ENCODE data around the gene NUP210L.

Gene NUP210L

DNA sequence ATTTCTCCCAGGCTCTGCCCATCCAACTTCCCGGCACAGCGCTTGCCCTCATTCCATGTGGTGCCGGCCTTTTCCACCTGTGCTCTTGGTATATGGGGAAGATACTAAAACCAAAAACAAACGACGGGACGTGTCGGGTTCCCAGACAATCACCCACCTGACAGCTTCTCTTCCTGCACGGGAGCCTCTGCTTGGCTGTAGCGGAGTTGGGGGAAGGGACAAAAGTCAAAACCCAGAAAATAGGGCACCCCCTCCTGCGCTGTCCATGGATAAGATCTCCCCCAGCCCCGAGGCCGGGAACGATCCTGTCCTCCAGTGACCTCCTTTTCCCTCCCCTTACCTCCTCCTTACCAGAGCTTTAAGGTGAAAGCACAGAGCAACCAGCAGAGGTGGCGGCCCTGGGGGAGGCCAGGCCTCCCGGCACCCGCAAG is 178.0 kb downstream of the NUP210L start:
- TF ChIP-seq, protein P1, sequence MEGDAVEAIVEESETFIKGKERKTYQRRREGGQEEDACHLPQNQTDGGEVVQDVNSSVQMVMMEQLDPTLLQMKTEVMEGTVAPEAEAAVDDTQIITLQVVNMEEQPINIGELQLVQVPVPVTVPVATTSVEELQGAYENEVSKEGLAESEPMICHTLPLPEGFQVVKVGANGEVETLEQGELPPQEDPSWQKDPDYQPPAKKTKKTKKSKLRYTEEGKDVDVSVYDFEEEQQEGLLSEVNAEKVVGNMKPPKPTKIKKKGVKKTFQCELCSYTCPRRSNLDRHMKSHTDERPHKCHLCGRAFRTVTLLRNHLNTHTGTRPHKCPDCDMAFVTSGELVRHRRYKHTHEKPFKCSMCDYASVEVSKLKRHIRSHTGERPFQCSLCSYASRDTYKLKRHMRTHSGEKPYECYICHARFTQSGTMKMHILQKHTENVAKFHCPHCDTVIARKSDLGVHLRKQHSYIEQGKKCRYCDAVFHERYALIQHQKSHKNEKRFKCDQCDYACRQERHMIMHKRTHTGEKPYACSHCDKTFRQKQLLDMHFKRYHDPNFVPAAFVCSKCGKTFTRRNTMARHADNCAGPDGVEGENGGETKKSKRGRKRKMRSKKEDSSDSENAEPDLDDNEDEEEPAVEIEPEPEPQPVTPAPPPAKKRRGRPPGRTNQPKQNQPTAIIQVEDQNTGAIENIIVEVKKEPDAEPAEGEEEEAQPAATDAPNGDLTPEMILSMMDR (IDR thresholded peaks at IDR 0.05; ENCODE audit: insufficient read depth, low read depth, low read length, missing control alignments): no peak
- H3K4me3 ChIP-seq (ENCODE audit: low read depth, low read length): peak overlapping the region; percentile 91
- no peak for DNase-seq (ENCODE audit: low read depth)

DNA sequence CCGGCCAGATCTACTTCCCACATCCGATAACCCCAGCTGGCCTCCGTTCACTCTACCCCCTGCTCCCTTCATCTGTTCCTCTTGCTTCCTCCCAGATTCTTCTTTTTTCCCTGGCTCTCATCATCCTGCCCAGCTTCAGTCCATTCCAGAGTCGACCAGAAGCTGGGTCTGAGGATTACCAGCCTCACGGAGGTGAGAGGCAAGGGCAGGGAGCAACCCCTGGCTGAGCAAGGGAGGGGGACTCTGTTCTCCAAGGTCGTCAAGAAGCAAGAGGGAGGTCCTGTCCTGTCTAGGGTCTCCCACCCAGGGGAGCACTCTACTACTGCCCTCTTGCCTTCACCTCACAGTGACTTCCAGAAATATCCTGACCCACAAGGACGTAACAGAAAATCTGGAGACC is 181.3 kb downstream of the NUP210L start:
- DNase-seq (ENCODE audit: low read depth): no peak
- no peak overlapping the region for H3K4me3 ChIP-seq (ENCODE audit: low read depth, low read length)
- TF ChIP-seq, protein P1 (IDR thresholded peaks at IDR 0.05; ENCODE audit: insufficient read depth, low read depth, low read length, missing control alignments): no peak

DNA sequence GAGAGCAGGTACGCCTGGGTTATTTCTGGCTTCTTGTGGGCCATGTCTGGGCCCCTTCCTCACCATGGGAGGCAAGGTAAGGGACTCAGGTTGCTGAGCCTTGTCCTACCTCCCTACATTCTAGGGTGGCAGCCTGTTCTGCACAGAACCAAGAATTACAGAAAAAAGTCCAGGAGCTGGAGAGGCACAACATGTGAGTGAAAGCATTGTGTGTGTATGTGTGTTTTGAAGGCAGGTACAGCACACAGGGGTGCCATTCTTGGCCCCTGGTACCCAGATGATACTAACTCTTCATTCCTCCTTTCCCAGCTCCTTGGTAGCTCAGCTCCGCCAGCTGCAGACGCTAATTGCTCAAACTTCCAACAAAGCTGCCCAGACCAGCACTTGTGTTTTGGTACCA is 181.8 kb downstream of the NUP210L start:
- TF ChIP-seq, protein P1 (IDR thresholded peaks at IDR 0.05; ENCODE audit: insufficient read depth, low read depth, low read length, missing control alignments): no peak
- no peak for DNase-seq (ENCODE audit: low read depth)
- H3K4me3 ChIP-seq (ENCODE audit: low read depth, low read length): no peak overlapping the region

DNA sequence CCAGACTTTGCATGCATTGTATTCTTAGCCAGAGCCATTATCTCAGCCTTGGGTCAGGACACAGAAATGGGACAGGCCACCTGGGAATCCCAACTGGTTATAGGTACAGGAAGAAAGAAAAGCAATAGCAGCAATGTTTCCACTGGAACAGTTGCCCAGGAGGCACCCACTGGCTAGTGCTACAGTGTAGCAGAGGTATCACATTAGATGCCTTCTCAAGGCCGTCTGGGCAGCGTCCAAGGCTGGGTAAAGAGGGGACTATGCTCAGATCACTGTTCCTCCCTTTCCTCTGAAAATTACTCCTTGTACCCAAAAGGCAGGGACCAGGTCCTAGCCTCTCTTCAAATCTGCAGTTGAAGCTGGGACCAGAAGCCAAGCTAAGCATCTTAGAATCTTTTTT is 184.5 kb downstream of the NUP210L start:
- H3K4me3 ChIP-seq (ENCODE audit: low read depth, low read length): no peak overlapping the region
- TF ChIP-seq, protein P1 (IDR thresholded peaks at IDR 0.05; ENCODE audit: insufficient read depth, low read depth, low read length, missing control alignments): no peak
- DNase-seq (ENCODE audit: low read depth): no peak

DNA sequence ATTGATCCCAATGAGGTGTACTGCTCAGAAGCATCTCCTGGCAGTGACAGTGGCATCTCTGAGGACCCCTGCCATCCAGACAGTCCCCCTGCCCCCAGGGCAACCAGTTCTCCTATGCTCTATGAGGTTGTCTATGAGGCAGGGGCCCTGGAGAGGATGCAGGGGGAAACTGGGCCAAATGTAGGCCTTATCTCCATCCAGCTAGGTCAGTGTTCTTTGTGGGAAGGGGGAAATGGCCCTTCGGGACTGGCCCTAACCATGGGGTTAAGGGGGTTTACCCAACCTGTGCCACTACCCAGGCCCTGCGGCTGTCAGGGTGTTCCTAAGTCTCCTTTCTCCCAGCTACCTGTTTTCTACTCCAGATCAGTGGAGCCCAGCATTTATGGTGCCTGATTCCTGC is 185.9 kb downstream of the NUP210L start:
- TF ChIP-seq, protein P1 (IDR thresholded peaks at IDR 0.05; ENCODE audit: insufficient read depth, low read depth, low read length, missing control alignments): no peak
- H3K4me3 ChIP-seq (ENCODE audit: low read depth, low read length): no peak overlapping the region
- DNase-seq (ENCODE audit: low read depth): no peak

DNA sequence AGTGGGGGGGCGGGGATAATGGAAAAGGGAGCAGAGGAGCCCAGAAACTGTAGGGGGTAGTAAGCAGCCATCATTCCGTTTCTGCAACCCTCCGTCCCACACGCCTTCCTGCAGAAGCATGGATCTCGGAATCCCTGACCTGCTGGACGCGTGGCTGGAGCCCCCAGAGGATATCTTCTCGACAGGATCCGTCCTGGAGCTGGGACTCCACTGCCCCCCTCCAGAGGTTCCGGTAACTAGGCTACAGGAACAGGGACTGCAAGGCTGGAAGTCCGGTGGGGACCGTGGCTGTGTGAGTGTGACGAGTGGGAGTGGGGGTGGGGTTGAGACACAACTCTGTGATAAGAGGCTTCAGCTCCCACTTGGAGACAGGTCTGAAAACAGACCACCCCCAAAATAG is 186.5 kb downstream of the NUP210L start:
- no peak for DNase-seq (ENCODE audit: low read depth)
- TF ChIP-seq, protein P1 (IDR thresholded peaks at IDR 0.05; ENCODE audit: insufficient read depth, low read depth, low read length, missing control alignments): no peak
- H3K4me3 ChIP-seq (ENCODE audit: low read depth, low read length): peak overlapping the region; percentile 81

DNA sequence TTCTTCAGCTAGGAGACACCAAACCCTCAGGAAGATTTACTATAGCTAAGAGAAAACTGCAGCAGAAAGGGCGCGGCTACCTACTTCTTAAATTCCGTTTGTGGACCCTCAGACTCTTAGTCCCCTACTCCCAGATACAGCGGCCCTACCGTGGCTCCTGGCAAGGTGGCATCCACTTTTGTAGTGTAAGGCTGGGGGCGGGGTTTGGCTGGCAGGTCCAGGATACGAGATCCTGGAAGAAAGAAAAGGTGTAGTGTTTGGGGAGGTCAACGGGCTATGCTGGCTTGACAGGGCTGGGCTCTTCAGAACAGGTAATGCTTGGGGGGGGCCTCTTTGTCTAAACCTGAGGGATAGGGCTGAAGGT is 186.9 kb downstream of the NUP210L start:
- peak overlapping the region; percentile 81 for H3K4me3 ChIP-seq (ENCODE audit: low read depth, low read length)
- TF ChIP-seq, protein P1 (IDR thresholded peaks at IDR 0.05; ENCODE audit: insufficient read depth, low read depth, low read length, missing control alignments): no peak
- no peak for DNase-seq (ENCODE audit: low read depth)
